Measurements from ENCODE around the gene SHISA2.
A peak's percentile ranks its signal among the peaks of the same experiment; 100 is the strongest.

Gene SHISA2

GRCh38 chr13:26015271-26016125 is 36.3 kb downstream of the SHISA2 start:
- H3K27me3 ChIP-seq (ENCODE audit: insufficient read depth, low read length, poor library complexity, severe bottlenecking), result no peaks in the 10 kb centered on the region
- no peaks in the 10 kb centered on the region for H3K9me2 ChIP-seq (replicated peaks; ENCODE audit: low read depth, low read length)
- H3K9me3 ChIP-seq (ENCODE audit: insufficient read depth, low read depth, low read length), result no peaks in the 10 kb centered on the region; the same call in none of the 2 replicates
- no peak overlapping the region for H3K9ac ChIP-seq (ENCODE audit: low read depth, low read length, poor library complexity, severe bottlenecking)
- no peak overlapping the region for H3K4me3 ChIP-seq (ENCODE audit: low read length, poor library complexity, severe bottlenecking)
- H3K4me1 ChIP-seq (ENCODE audit: insufficient read depth, low read length, poor library complexity, severe bottlenecking), result peaks cover 61% of the 10 kb centered on the region
- TF ChIP-seq CTCF (conservative IDR thresholded peaks at IDR 0.05; ENCODE audit: low read length), result no peak
- TF ChIP-seq EZH2phosphoT487 (IDR thresholded peaks at IDR 0.05; ENCODE audit: borderline replicate concordance), result no peak
- H3K4me2 ChIP-seq (ENCODE audit: low read depth, low read length, poor library complexity, severe bottlenecking), result peak overlapping the region; percentile 13
- no peaks in the 10 kb centered on the region for H4K20me1 ChIP-seq (ENCODE audit: insufficient read depth, low read length, poor library complexity, severe bottlenecking)
- H3F3A ChIP-seq (ENCODE audit: low read depth), result 0 out of 2 replicates have a peak, but pooled peaks cover 4% of the 10 kb centered on the region
- no peaks in the 10 kb centered on the region for H3K36me3 ChIP-seq (ENCODE audit: insufficient read depth, low read length)
- H3K79me2 ChIP-seq (ENCODE audit: insufficient read depth, low read length), result peaks cover 18% of the 10 kb centered on the region; the same call in 1 of the 2 replicates
- no peak overlapping the region for H2AFZ ChIP-seq (ENCODE audit: low read length)

GRCh38 chr13:26012995-26013394 is 38.8 kb downstream of the SHISA2 start:
- Histone ChIP-seq H3K4me2 (ENCODE audit: low read depth, low read length, poor library complexity, severe bottlenecking) (peak overlapping the region; percentile 84), H3K27me3 (ENCODE audit: insufficient read depth, low read length, poor library complexity, severe bottlenecking) (no peaks in the 10 kb centered on the region), H3K9ac (ENCODE audit: low read depth, low read length, poor library complexity, severe bottlenecking) (peak overlapping the region; percentile 78), H3K9me3 (ENCODE audit: insufficient read depth, low read depth, low read length) (no peaks in the 10 kb centered on the region; the same call in none of the 2 replicates), H3K4me1 (ENCODE audit: insufficient read depth, low read length, poor library complexity, severe bottlenecking) (peaks cover 38% of the 10 kb centered on the region), H3K79me2 (ENCODE audit: insufficient read depth, low read length) (peaks cover 18% of the 10 kb centered on the region; the same call in 1 of the 2 replicates), H3K36me3 (ENCODE audit: insufficient read depth, low read length) (no peaks in the 10 kb centered on the region), H2AFZ (ENCODE audit: low read length) (0 out of 2 replicates have a peak overlapping the region, but pooled peaks have one; percentile 86), H3K9me2 (replicated peaks; ENCODE audit: low read depth, low read length) (no peaks in the 10 kb centered on the region), H3K4me3 (ENCODE audit: low read length, poor library complexity, severe bottlenecking) (peak overlapping the region; percentile 84), H3F3A (ENCODE audit: low read depth) (no peaks in the 10 kb centered on the region), H4K20me1 (ENCODE audit: insufficient read depth, low read length, poor library complexity, severe bottlenecking) (no peaks in the 10 kb centered on the region)
- TF ChIP-seq CTCF (conservative IDR thresholded peaks at IDR 0.05; ENCODE audit: low read length) (no peak), EZH2phosphoT487 (IDR thresholded peaks at IDR 0.05; ENCODE audit: borderline replicate concordance) (no peak)

- no peak for TF ChIP-seq CTCF (conservative IDR thresholded peaks at IDR 0.05; ENCODE audit: low read length)
- no peak for TF ChIP-seq EZH2phosphoT487 (IDR thresholded peaks at IDR 0.05; ENCODE audit: borderline replicate concordance)
- H3K4me1 ChIP-seq (ENCODE audit: insufficient read depth, low read length, poor library complexity, severe bottlenecking), result peaks cover 36% of the 10 kb centered on the region
- no peaks in the 10 kb centered on the region for H3K27me3 ChIP-seq (ENCODE audit: insufficient read depth, low read length, poor library complexity, severe bottlenecking)
- peak overlapping the region; percentile 84 for H3K4me3 ChIP-seq (ENCODE audit: low read length, poor library complexity, severe bottlenecking)
- H3K79me2 ChIP-seq (ENCODE audit: insufficient read depth, low read length), result peaks cover 18% of the 10 kb centered on the region; the same call in 1 of the 2 replicates
- H3K9me2 ChIP-seq (replicated peaks; ENCODE audit: low read depth, low read length), result no peaks in the 10 kb centered on the region
- no peaks in the 10 kb centered on the region for H4K20me1 ChIP-seq (ENCODE audit: insufficient read depth, low read length, poor library complexity, severe bottlenecking)
- H3F3A ChIP-seq (ENCODE audit: low read depth), result no peaks in the 10 kb centered on the region
- peak overlapping the region; percentile 84 for H3K4me2 ChIP-seq (ENCODE audit: low read depth, low read length, poor library complexity, severe bottlenecking)
- H3K9me3 ChIP-seq (ENCODE audit: insufficient read depth, low read depth, low read length), result no peaks in the 10 kb centered on the region; the same call in none of the 2 replicates
- H2AFZ ChIP-seq (ENCODE audit: low read length), result peak overlapping the region; percentile 86
- peak overlapping the region; percentile 78 for H3K9ac ChIP-seq (ENCODE audit: low read depth, low read length, poor library complexity, severe bottlenecking)
- no peaks in the 10 kb centered on the region for H3K36me3 ChIP-seq (ENCODE audit: insufficient read depth, low read length)
Observed at GRCh38 chr13:26011996-26012821, 39.6 kb downstream of the SHISA2 start.
